B cell (primary cell): ENCODE results near the gene B4GALNT1. TPM values are rescaled to one million over a fixed set of nuclear protein-coding genes. Genes with fewer than 3 reads are reported as not detected.
"Not testable (repeated sequence)": the region's sequence is repeated elsewhere in the genome, so short reads cannot be mapped to it uniquely, and the experiment has no call there.

Experiments
- ATAC-seq: fragments of 200-7000 bp; cut with Tn5 transposase; one replicate; pipeline ENCODE4 v1.10.0; 2021; ENCODE audit warnings: low read depth, mild to moderate bottlenecking, moderate number of reproducible peaks, moderate library complexity
- CTCF ChIA-PET: fragments of 350-600 bp; sonication (Branson Sonifier 250); formaldehyde crosslinking; loops from one replicate; lab custom pipeline; 2021; ENCODE audit warnings: antibody characterized with exemption, inconsistent platforms; lab: Charles Lee
- POLR2A ChIA-PET: fragments of 350-600 bp; sonication (Branson Sonifier 250); formaldehyde crosslinking; loops from one replicate; lab custom pipeline; 2021; ENCODE audit warnings: antibody characterized with exemption; lab: Charles Lee
- DNase-seq: peaks from one replicate; pipeline ENCODE4 v3.0.0; 2013
- H2AFZ ChIP-seq: 2 replicates; pipeline ENCODE4 v1.6.1; 2012; ENCODE audit warnings: mild to moderate bottlenecking, low read depth, low read length; ENCODE audit not compliant: insufficient read depth, poor library complexity, severe bottlenecking
- H3K27ac ChIP-seq, 2 donors: 1 replicate in 1 of 2; 2 replicates in 1 of 2; pipeline ENCODE4 v1.5.1; 2012 to 2013; ENCODE audit warnings: low read length in 2 of 2, mild to moderate bottlenecking in 2 of 2, moderate library complexity in 1 of 2
- H3K27me3 ChIP-seq, 4 experiments: fragments of 200-600 bp in 1 of 4; sonication (generic) in 1 of 4; replicated peaks in 1 of 4; 1 replicate in 2 of 4; 2 replicates in 2 of 4; pipeline versions ENCODE4 v1.6.1 to v1.7.0; 2013 to 2016; ENCODE audit warnings: low read length in 3 of 4, mild to moderate bottlenecking in 2 of 4, mixed read lengths in 1 of 4, moderate library complexity in 1 of 4; ENCODE audit not compliant: insufficient read depth in 4 of 4, control insufficient read depth in 3 of 4; ENCODE audit errors: control extremely low read depth in 1 of 4
- H3K36me3 ChIP-seq, 2 experiments: replicated peaks in 1 of 2; 1 replicate in 1 of 2; 2 replicates in 1 of 2; pipeline versions ENCODE4 v1.6.1 to v1.7.1; 2013; ENCODE audit warnings: low read length in 1 of 2; ENCODE audit not compliant: insufficient read depth in 2 of 2, control insufficient read depth in 1 of 2; ENCODE audit errors: control extremely low read depth in 1 of 2, extremely low read depth in 1 of 2
- H3K4me1 ChIP-seq, 2 donors: fragments of 200-600 bp in 1 of 2; sonication (generic) in 1 of 2; 1 replicate in 1 of 2; 2 replicates in 1 of 2; pipeline versions ENCODE4 v1.5.1 to v1.6.1; 2013 to 2017; ENCODE audit warnings: low read length in 2 of 2; ENCODE audit not compliant: control insufficient read depth in 2 of 2, insufficient read depth in 2 of 2
- H3K4me2 ChIP-seq: replicated peaks from 2 replicates; pipeline ENCODE3; 2012; ENCODE audit warnings: mild to moderate bottlenecking, low read depth, low read length; ENCODE audit not compliant: poor library complexity, severe bottlenecking
- H3K4me3 ChIP-seq, 5 experiments: fragments of 200-600 bp in 1 of 5; sonication (generic) in 1 of 5; 1 replicate in 3 of 5; 2 replicates in 2 of 5; pipeline versions ENCODE4 v1.5.1 to v1.7.0; 2011 to 2016; ENCODE audit warnings: low read length in 4 of 5, mild to moderate bottlenecking in 4 of 5, low read depth in 2 of 5, control low read depth in 1 of 5, moderate library complexity in 1 of 5; ENCODE audit not compliant: insufficient read depth in 1 of 5; ENCODE audit errors: control extremely low read depth in 1 of 5, extremely low read depth in 1 of 5
- H3K79me2 ChIP-seq: fragments of 200-600 bp; sonication (generic); one replicate; pipeline ENCODE4 v1.6.0; 2016; ENCODE audit warnings: low read length; ENCODE audit not compliant: control insufficient read depth, insufficient read depth
- H3K9ac ChIP-seq: fragments of 200-600 bp; sonication (generic); 2 replicates; pipeline ENCODE4 v1.6.1; 2017; ENCODE audit warnings: mild to moderate bottlenecking, low read length, moderate library complexity
- H3K9me3 ChIP-seq, 3 donors: one replicate each; pipeline versions ENCODE4 v1.6.1 to v1.7.1; 2013; ENCODE audit warnings: low read length in 2 of 3; ENCODE audit not compliant: control insufficient read depth in 2 of 3, insufficient read depth in 1 of 3; ENCODE audit errors: control extremely low read depth in 1 of 3
- H4K20me1 ChIP-seq: 2 replicates; pipeline ENCODE4 v1.6.0; 2012; ENCODE audit warnings: mild to moderate bottlenecking, low read length; ENCODE audit not compliant: insufficient read depth, control insufficient read depth, poor library complexity, severe bottlenecking
- H3K27ac Mint-ChIP-seq: one replicate; pipeline ENCODE4 v1.8.0; 2021; ENCODE audit warnings: mixed read lengths
- H3K27me3 Mint-ChIP-seq: one replicate; pipeline ENCODE4 v1.8.0; 2021; ENCODE audit warnings: mixed read lengths
- H3K4me1 Mint-ChIP-seq: one replicate; pipeline ENCODE4 v1.8.0; 2021; ENCODE audit warnings: mixed read lengths
- H3K4me3 Mint-ChIP-seq: one replicate; pipeline ENCODE4 v1.8.0; 2021; ENCODE audit warnings: mixed read lengths
- H3K9me3 Mint-ChIP-seq: one replicate; pipeline ENCODE4 v1.8.0; 2022; ENCODE audit warnings: mixed read lengths; ENCODE audit not compliant: insufficient read depth
- EZH2 ChIP-seq: IDR thresholded peaks from 2 replicates; pipeline ENCODE4 v1.6.1; 2012; ENCODE audit warnings: borderline replicate concordance, low read depth, mild to moderate bottlenecking, moderate library complexity, low read length; ENCODE audit not compliant: insufficient read depth, poor library complexity, severe bottlenecking
- WGBS: methylation state at CpG from one replicate; pipeline ENCODE4 v1.1.5; 2013; ENCODE audit warnings: missing lambda C conversion rate; ENCODE audit not compliant: insufficient coverage; 5-methylcytosine and 5-hydroxymethylcytosine counted together
- intact Hi-C: fragments of 100-400 bp; cut with micrococcal nuclease; formaldehyde crosslinking; loops from one replicate; pipeline ENCODE4 v1.10.0; 2022
- polyA plus RNA-seq: library from polyadenylated mRNA; depleted of rRNA; stranded (reverse); fragments of >200 nt; gene quantifications from 2 replicates; pipeline ENCODE4 v1.2.3, GENCODE V29; 2012
- total RNA-seq, 2 donors: library from RNA; stranded (reverse); fragments of 120-200 nt in 1 of 2; gene quantifications; 1 replicate in 1 of 2; 2 replicates in 1 of 2; pipeline versions ENCODE4 v1.2.3 to v1.2.4, GENCODE V29; 2013 to 2022
- TF ChIP-seq, protein P1 (sequence below): fragments of 200-600 bp; IDR thresholded peaks from one replicate; pipeline ENCODE4 v1.8.0; 2022; ENCODE audit warnings: antibody characterized with exemption, mild to moderate bottlenecking

B4GALNT1 gene
- total and polyA plus RNA-seq, 2 donors (not counting 1 experiment from before 2014, with no cell fraction given): 0.04 to 0.22 TPM

DNA sequence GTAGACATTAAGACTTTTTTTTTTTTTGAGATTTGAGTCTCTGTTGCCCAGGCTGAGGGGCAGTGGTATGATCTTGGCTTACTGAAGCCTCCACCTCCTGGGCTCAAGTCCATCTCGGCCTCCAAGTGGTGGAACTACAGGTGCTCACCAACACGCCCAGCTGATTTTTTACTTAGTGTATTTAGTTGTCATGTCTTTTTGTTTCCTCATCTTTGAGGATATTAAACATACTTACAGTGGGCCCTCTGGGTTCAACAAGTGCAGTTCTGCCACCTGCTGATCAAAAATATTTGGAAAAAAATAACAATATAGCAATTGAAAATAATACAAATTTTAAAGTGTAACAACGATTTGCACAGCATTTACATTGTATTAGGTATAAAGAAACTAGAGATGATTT, 4.4 kb upstream of the B4GALNT1 start:
- Histone ChIP-seq H4K20me1 (no peaks in the 10 kb centered on the region), H3K27me3 (peaks cover 0 to 46% (median 18%) of the 10 kb centered on the region in 4 experiments), H3K79me2 (no peaks in the 10 kb centered on the region), H2AFZ (no peak overlapping the region), H3K36me3 (no peaks in the 10 kb centered on the region), H3K4me2 (no peak overlapping the region), H3K4me3 (no peak overlapping the region), H3K9ac (no peak overlapping the region), H3K4me1 (peaks cover 7 to 12% of the 10 kb centered on the region in 2 donors), H3K9me3 (no peaks in the 10 kb centered on the region), H3K27ac (no peak overlapping the region)
- no CpG with 5 or more reads among the region's 3 CpGs for WGBS
- Mint-ChIP-seq H3K27me3 (peaks cover 38% of the 10 kb centered on the region), H3K27ac (no peak overlapping the region), H3K4me1 (peaks cover 7% of the 10 kb centered on the region), H3K4me3 (no peak overlapping the region), H3K9me3 (no peaks in the 10 kb centered on the region)
- ChIA-PET CTCF (interaction anchor here (0.8 to 6.4 kb wide), 4 partner anchors 9 to 178 kb away, joined by 3 to 66 read pairs (median 5); partner anchors contain the start of gene GLI1), POLR2A (no interaction called here)
- intact Hi-C loops: no loop called here
- ATAC-seq (no peak), DNase-seq (no peak)
- no peak for TF ChIP-seq EZH2
- TF ChIP-seq, protein P1, sequence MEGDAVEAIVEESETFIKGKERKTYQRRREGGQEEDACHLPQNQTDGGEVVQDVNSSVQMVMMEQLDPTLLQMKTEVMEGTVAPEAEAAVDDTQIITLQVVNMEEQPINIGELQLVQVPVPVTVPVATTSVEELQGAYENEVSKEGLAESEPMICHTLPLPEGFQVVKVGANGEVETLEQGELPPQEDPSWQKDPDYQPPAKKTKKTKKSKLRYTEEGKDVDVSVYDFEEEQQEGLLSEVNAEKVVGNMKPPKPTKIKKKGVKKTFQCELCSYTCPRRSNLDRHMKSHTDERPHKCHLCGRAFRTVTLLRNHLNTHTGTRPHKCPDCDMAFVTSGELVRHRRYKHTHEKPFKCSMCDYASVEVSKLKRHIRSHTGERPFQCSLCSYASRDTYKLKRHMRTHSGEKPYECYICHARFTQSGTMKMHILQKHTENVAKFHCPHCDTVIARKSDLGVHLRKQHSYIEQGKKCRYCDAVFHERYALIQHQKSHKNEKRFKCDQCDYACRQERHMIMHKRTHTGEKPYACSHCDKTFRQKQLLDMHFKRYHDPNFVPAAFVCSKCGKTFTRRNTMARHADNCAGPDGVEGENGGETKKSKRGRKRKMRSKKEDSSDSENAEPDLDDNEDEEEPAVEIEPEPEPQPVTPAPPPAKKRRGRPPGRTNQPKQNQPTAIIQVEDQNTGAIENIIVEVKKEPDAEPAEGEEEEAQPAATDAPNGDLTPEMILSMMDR: peak; percentile 13

DNA sequence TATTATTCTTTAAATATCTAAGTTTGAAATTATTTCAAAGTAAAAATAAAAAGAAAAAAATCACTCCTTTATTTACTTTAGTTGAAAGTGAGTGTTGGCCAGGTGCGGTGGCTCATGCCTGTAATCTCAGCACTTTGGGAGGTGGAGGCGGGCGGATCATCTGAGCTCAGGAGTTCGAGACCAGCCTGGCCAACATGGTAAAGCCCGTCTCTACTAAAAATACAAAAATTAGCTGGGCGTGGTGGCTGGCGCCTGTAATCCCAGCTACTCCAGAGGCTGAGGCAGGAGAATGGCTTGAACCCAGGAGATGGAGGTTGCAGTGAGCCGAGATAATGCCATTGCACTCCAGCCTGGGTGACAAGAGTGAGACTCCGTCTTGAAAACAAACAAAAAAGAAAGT, 3.7 kb upstream of the B4GALNT1 start:
- Histone ChIP-seq H3K4me1 (peaks cover 13 to 17% of the 10 kb centered on the region in 2 donors), H3K27me3 (peaks cover 0 to 52% (median 19%) of the 10 kb centered on the region in 4 experiments)
- H3K4me2 ChIP-seq, H3K27ac Mint-ChIP-seq, DNase-seq, H4K20me1 ChIP-seq, H2AFZ ChIP-seq, H3K9me3 ChIP-seq, H3K9me3 Mint-ChIP-seq, intact Hi-C loops, H3K27ac ChIP-seq, POLR2A ChIA-PET, H3K9ac ChIP-seq, H3K4me3 ChIP-seq, H3K4me3 Mint-ChIP-seq, H3K36me3 ChIP-seq, ATAC-seq, H3K79me2 ChIP-seq: not testable (repeated sequence)
- CTCF ChIA-PET: interaction anchor here (0.8 to 6.4 kb wide), 3 partner anchors 53 to 178 kb away, joined by 4 to 66 read pairs (median 6); partner anchors contain the start of gene GLI1
- Mint-ChIP-seq H3K4me1 (peaks cover 11% of the 10 kb centered on the region), H3K27me3 (peaks cover 35% of the 10 kb centered on the region)
- 89% methylated on average over 7 of the region's 9 CpGs for WGBS
